ENCODE results near the gene RNF141.

RNF141 gene

DNA sequence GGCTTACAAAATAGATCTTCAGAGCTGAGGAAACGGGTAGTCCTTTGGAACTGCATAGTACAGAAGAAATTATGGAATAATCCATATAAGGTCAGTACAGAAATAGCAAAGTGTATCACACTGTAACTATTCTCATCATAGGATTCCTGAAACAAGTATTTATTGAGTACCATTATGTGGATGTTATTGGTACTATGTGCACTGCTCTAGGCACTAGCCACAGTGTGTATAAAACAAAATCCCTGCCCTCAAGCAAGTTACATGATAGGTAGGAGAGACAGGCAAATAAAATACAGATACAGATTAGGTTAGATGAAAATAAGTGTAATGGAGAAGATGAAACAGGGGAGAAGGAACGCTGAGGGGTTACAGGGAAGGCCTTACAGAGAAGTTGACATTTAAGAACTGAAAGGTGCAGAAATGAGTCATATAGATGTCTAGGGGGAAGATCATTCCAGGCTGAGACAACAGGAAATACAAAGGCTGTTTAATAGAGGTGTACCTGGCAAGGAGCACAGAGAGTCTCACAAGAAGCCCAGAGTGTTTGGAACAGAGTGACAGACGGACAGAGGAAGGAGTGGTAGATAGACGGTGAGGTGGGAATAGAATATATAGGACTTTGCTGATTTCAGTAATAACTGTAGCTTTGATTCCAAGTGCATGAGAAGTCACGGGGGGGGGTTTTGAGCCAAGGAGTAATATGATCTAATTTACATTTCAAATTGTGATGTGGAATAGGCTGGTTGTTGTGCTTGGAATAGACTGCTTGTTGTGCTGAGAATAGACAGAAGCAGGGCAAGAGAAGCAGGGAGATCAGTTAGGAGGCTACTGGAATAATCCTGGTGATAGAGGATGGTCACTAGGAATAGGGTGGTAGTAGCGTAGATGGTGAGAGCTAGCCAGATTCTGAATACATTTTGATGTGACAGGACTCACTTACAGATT lies 13.7 kb downstream of the RNF141 start:
- in situ Hi-C loops (cut with MboI; ENCODE audit: low sequenced_read_pairs), result no loop called here

DNA sequence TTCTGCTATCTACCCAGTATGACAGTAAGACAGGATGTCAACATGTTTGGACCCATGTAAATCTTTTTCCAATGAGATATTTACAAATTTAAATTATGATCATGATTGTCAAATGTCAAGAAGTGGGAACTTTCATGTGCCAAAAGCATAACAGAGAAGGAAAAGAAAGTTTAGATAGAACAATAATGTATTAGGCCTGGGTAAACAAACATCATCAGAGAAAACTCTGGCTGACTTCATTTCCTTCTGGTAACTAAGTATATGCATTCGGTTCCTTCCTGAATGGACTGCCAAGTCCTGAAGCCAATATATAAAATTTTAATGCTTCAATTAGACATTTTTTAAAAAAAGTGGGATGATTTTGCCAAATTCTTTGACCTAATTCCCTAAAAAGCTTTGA lies 16.5 kb downstream of the RNF141 start:
- in situ Hi-C loops (cut with MboI; ENCODE audit: low sequenced_read_pairs), result loop anchor here (25.0 kb wide), 2 partner anchors 112 to 213 kb away; no protein-coding TSS in a partner anchor

DNA sequence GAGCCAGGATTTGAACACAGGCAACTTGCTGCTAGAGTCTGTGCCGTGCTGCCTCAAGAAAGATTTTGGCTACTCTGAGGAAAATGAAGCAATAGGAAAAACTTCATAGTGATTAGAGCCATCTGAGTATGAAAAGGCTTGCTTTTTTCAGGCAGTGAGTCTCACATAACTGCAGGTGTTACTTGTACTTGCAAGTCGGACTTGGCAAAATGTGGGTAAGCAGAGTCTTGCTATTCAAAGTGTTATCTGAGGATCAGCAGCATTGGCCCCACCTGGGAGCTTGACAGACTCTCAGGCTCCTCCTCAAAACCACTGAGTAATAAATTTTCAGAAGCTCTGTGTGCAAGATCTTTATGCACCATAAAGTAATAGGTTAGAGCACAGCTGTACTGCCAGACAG lies 18.1 kb downstream of the RNF141 start:
- in situ Hi-C loops (cut with MboI; ENCODE audit: low sequenced_read_pairs), result loop anchor here (25.0 kb wide), 2 partner anchors 111 to 214 kb away; no protein-coding TSS in a partner anchor

DNA sequence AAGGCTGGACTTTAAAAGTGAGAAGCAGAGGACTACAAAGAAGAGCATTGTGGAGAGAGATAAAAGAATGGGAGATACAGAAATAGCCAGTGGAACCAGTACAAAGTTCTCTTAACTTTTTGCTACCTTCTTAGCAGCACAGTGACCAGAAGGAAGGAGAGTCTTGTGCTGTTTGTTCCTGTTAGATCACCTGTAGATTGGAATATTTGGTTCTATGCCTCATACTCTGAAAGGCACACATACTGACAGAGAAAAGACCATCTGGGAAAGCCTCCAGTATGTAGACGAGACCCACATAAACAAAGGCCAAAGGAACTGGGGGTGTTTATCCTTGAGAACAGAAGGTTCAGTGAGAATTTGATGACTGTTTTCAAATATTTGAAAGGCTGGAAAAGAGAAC lies 18.7 kb downstream of the RNF141 start:
- in situ Hi-C loops (cut with MboI; ENCODE audit: low sequenced_read_pairs), result loop anchor here (25.0 kb wide), 2 partner anchors 110 to 215 kb away; no protein-coding TSS in a partner anchor

DNA sequence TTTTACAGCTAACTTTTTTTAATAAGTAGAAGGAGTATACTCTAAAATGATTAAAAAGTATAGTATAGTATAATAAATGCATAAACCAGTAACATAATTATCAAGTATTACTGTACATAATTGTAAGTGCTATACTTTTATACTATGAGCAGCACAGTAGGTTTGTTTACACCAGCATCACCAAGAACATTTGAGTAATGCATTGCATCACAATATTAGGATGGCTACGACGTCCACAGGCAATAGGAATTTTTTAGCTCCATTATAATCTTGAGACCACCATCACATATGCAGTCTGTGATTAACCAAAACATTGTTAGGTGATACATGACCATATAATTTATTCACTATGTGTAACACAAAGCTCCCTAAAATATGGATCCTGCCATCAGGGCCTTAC lies 20.4 kb downstream of the RNF141 start:
- in situ Hi-C loops (cut with MboI; ENCODE audit: low sequenced_read_pairs), result loop anchor here (25.0 kb wide), 2 partner anchors 108 to 217 kb away; no protein-coding TSS in a partner anchor

DNA sequence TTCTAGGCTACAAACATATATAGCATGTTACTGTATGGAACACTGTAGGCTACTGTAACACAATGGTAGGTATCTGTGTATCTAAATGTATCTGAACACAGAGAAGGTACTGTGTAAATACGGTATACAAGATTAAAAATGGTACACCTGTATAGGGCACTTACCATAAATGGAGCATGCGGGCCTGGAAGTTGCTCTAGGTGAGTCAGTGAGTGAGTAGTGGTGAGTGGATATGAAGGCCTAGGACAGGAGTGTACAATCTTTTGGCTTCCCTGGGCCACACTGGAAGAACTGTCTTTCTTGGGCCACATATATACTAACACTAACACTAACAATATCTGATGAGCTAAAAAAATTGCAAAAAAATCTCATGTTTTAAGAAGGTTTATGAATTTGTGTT lies 21.4 kb downstream of the RNF141 start:
- in situ Hi-C loops (cut with MboI; ENCODE audit: low sequenced_read_pairs), result loop anchor here (25.0 kb wide), 2 partner anchors 107 to 218 kb away; no protein-coding TSS in a partner anchor

DNA sequence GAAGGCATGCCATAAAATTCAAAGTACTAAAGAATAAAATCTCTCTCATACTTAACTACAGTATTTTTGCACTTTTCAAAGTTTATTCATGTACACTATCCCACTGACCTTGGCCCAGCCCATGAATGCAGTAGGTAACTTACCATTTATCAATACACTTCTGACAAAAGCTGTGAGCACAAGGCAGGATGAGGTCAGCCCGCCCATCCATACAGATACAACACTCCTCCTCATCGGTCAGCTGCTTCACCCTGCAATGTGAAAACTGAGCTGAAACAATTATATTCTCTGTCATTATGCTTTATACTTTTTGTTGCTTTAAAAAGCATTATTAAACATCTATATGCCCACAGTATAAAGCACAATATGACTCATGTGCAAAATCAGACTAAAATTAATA lies 22.1 kb downstream of the RNF141 start:
- in situ Hi-C loops (cut with MboI; ENCODE audit: low sequenced_read_pairs), result loop anchor here (25.0 kb wide), 2 partner anchors 107 to 218 kb away; no protein-coding TSS in a partner anchor

DNA sequence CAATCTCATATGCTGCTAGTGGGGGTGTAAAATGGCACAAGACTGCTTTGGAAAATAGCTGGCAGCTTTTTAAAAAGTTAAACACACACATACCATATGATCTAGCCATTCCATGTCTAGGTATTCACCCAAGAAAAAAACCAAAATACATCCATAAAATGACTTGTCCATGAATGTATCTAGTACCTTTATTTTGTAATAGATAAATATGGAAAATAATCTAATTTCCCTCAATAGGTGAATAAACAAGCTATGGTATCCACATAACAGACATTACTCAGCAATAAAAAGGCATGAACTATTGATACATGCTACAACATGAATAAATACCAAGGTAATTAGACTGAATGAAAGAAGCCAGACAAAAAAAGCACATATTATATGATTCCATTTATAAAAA lies 22.9 kb downstream of the RNF141 start:
- in situ Hi-C loops (cut with MboI; ENCODE audit: low sequenced_read_pairs), result loop anchor here (25.0 kb wide), 2 partner anchors 106 to 219 kb away; no protein-coding TSS in a partner anchor

DNA sequence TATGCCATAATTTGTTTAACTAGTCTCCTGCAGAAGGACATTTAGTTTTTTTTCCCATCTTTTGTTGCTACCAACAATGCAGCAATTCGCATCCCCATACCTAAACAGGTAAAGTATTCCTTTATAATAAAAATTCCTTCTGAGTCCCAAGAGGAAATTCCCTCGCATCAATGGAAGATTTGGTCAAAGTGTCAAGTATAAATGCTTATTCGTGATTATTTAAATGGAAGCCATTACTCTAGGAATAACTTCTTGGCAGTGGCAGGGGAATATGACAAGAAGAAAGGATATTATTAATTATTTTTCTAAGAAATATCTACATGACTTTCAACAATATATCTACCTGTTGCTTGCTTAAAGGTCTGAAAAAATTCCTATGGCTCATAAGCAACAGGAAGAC lies 25.6 kb downstream of the RNF141 start:
- in situ Hi-C loops (cut with MboI; ENCODE audit: low sequenced_read_pairs), result loop anchor here (25.0 kb wide), 2 partner anchors 103 to 222 kb away; no protein-coding TSS in a partner anchor

DNA sequence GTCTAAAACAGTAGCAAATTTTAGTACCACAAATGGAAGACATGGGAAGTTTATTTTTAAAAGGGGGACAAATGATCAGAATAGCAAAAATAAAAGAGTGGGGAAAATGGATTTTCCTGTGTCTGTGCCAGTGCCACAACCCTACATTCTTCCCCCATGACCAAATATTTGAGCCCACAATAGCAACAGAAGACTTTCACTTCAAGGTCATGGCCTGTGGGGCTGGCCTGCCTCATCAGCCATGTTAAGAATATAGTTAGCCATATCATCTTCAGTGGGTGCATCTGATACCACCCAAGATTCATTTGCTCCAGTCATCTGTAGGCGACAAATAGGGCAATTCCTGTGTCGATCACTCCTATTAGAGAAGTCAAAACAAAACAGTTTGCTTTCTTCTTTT lies 26.3 kb downstream of the RNF141 start:
- in situ Hi-C loops (cut with MboI; ENCODE audit: low sequenced_read_pairs), result loop anchor here (25.0 kb wide), 2 partner anchors 102 to 223 kb away; no protein-coding TSS in a partner anchor

DNA sequence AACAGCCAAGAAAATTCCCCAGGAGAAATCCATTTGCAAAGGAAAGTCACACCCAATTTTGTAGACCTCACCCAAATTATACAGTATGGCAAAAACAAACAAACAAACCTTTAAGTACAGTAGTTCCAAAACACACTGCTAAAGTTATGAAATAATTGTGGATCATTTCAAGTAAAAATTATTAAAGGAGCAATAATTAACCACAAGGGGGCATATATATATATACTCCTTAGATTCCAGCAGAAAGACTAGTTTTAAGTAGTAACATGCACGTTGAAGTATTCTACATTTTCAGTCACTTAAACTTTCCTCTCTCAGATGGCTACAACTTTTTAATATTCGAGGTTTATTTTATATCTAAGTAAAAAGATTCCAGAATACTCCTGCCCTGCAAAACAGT lies 26.8 kb downstream of the RNF141 start:
- in situ Hi-C loops (cut with MboI; ENCODE audit: low sequenced_read_pairs), result loop anchor here (25.0 kb wide), 2 partner anchors 102 to 223 kb away; no protein-coding TSS in a partner anchor

DNA sequence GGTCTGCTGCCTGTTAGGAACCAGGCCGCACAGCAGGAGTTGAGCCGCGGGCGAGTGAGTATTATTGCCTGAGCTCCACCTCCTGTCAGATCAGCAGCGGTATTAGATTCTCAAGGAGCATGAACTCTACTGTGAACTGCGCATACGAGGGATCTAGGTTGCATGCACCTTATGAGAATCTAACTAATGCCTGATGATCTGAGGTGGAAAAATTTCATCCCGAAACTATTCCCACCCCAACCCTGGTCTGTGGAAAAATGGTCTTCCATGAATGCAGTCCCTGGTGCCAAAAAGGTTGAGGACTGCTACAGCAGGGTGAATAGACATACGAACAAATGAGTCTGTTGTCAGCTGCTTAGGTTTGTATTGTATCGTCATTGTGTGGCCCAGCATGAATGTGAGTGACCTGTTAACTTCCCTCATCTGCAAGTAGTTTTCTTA lies 29.8 kb downstream of the RNF141 start:
- in situ Hi-C loops (cut with MboI; ENCODE audit: low sequenced_read_pairs), result loop anchor here (25.0 kb wide), 2 partner anchors 99 to 226 kb away; no protein-coding TSS in a partner anchor

DNA sequence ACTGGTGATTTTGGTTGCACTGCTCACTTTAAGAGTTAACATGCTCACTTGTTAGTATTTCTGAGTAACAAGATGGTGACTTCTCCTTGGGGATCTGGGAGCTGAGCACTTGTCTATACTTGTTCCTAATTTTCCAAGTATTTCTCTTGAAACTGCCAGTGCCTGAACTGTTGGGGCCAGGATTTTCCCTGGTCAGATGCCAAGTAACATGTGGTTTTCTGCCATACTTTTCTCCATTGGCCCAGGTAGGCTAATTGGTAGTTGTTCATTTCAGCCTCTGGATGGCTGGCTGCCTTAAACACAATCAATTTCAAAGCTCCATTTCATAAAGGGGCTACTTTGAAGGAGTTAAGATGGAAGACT lies 35.0 kb downstream of the RNF141 start:
- in situ Hi-C loops (cut with MboI; ENCODE audit: low sequenced_read_pairs), result loop anchor here (25.0 kb wide), 2 partner anchors 94 to 231 kb away; no protein-coding TSS in a partner anchor

DNA sequence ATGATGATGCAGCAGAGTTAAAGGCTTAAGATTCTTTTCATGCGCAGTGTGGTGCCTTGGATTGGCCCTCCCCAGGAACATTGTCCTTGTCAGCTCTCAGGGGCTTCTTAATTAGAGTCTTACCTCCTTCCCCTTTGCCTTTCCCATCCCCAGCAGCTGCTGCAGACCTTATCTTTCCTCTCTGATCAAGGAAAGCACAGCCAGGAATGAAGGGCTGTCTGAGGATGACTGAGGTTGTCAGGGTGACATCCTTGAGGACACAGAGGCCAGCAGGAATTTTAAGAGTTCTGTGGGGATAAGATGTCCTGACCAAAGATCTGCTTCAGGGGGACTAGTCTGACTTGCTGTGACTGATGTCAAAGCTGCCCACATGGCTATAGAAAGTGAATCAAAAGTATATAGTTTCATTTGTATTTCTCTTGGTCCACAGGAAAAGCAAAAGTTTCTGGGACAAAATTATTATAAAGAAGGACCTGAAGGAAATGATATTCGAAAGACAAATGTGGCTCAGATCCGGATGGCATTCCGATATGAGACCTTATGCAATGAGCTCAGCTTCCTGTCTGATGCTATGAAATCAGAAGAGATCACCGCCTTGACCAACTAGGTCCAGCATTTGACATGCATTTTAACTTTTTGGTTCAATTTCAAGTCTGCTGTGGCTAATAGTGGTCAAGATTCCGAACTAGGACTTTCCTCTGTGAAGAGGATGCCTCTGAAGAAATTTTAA lies 35.5 kb downstream of the RNF141 start:
- in situ Hi-C loops (cut with MboI; ENCODE audit: low sequenced_read_pairs), result loop anchor here (25.0 kb wide), 2 partner anchors 93 to 232 kb away; no protein-coding TSS in a partner anchor

DNA sequence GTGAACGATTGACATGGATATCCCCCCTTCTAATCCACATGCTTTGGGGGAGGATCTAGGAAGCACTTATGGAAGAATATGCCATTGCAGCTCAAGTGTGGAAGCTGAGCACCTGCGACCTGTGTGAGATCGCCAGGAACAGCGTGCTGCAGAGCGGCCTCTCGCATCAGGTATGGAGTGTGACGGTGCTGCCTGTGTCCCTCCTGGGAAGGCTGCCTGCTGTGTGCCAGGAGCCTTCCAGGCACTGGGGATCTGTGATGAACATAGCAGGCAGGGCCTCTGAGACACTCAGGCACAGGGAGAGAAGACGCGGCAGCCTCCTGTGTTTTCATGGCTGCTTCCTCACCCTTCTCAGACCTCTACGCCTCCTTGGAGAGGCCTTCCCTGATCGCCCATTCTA lies 36.5 kb downstream of the RNF141 start:
- in situ Hi-C loops (cut with MboI; ENCODE audit: low sequenced_read_pairs), result loop anchor here (25.0 kb wide), 2 partner anchors 92 to 233 kb away; no protein-coding TSS in a partner anchor

DNA sequence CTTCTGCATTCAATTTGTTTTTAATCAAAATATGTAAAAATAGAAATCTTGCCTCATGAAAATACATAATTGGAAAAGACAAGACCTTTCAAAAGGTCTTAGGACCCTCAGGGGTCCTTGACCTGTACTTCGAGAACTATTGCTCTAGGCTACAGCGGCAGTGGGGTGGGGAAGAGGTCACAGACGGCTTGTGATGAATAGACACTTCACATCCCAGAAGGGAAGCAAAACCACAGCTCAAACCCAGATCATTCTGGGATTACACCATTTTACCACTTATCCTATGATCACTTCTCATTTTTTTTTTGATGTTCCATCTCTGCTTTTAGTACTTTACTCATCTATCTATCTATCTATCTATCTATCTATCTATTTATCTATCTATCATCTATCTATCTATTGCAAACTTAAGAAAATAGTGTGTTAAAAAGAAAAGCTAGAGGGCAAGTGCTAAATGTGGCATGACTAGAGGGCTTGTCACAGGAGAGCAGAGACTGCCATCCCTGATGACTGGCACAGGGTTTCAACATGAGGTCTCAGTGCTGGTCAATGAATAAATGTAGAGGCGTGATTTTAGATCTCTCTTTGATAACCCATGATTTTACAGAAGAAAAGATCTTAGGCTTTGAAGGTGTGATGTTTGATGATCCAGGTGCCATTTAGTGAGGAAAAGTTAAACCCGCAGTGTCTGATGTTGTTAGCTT lies 37.1 kb downstream of the RNF141 start:
- in situ Hi-C loops (cut with MboI; ENCODE audit: low sequenced_read_pairs), result loop anchor here (25.0 kb wide), 2 partner anchors 92 to 233 kb away; no protein-coding TSS in a partner anchor

DNA sequence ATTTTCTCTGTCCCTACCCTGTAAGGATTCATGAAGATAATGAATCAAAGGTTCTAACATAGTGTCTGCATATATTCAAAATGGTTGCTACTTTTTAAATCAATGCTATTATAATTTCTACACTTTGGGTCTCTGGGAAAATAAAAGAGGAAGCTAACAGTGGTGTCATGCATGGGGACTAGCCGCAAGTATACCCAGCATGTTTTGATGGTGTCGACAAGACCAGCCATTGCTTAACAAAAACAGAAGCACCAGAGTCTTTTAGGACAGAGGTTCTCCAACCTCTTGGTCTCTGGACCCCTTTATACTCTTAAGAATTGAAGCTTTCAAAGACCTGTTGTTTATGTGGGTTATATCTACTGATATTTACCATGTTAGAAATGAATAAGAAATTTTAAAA lies 37.8 kb downstream of the RNF141 start:
- in situ Hi-C loops (cut with MboI; ENCODE audit: low sequenced_read_pairs), result loop anchor here (25.0 kb wide), 2 partner anchors 91 to 234 kb away; no protein-coding TSS in a partner anchor

DNA sequence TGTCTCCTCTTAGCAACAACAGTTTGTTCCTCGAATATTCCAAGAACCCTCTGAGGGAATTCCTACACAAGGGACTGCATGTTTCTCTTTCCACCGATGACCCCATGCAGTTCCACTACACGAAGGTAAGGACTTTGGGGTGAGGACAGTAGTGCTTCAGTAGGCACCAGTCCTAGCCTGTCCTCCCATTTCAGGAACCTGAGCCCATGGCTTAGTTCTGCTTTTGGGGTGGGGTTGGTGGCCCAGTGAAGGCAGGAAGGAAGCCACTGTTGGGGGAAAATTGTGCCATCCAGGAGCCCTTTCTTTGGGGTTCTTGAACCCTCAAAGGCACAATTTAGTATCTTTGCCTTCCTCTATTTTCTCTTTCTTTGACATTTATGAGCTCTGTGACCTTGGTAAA lies 38.2 kb downstream of the RNF141 start:
- in situ Hi-C loops (cut with MboI; ENCODE audit: low sequenced_read_pairs), result loop anchor here (25.0 kb wide), 2 partner anchors 90 to 235 kb away; no protein-coding TSS in a partner anchor

DNA sequence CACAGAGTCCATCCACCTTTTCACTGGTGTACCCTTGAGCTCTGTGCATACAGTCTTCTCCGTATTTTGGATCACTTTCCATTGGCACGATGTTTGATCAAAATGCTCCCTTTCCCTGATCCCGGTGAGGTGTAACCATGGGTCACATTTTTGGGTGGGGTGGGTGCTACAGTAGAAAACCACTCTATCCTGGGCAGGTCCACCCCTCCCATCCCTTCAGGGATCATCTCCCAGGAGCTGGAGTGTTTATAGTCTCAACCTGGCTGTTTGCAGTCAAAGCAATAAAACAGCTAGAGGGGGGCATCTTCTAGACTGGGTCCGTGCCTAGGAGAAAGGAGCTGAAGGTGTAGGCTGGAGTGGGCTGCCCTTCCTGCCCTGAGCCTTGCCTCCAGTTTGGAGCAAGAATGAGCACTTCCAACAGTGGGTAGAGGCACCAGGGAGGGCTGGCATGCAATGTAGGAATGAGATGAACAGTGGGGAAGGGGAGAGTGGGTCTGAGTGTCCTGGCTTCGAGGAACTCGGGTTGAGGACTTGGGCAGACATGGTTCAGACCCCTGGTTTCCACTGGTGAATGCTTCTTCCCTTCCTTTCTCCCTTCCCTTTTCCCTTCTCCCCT lies 38.8 kb downstream of the RNF141 start:
- in situ Hi-C loops (cut with MboI; ENCODE audit: low sequenced_read_pairs), result loop anchor here (25.0 kb wide), 2 partner anchors 90 to 235 kb away; no protein-coding TSS in a partner anchor
